SK-N-SH (cell line): ENCODE data around the gene WDR64. TPM values are rescaled to one million over a fixed set of nuclear protein-coding genes. Genes with fewer than 3 reads are reported as not detected.

Experiments
- CTCF ChIA-PET: fragments of 300-600, 350-600 bp; formaldehyde crosslinking; extraction: SDS; loops from one replicate; lab custom pipeline; 2021; lab: Yijun Ruan, JAX
- POLR2A ChIA-PET: fragments of 350-600 bp; sonication (Branson Sonifier 250); formaldehyde crosslinking; extraction: SDS; loops from one replicate; lab custom pipeline; 2020; ENCODE audit warnings: antibody characterized with exemption, inconsistent platforms; lab: Yijun Ruan, JAX
- DNase-seq: peaks from one replicate; pipeline ENCODE4 v3.0.0; 2012
- H2AFZ ChIP-seq: fragments of 200-600 bp; sonication (generic); 2 replicates; pipeline ENCODE4 v1.8.1; 2016; ENCODE audit warnings: antibody characterized with exemption, mild to moderate bottlenecking, low read depth
- H3F3A ChIP-seq: fragments of 200-600 bp; sonication (generic); replicated peaks from 2 replicates; pipeline ENCODE3; 2016; ENCODE audit warnings: antibody characterized with exemption, mild to moderate bottlenecking; ENCODE audit not compliant: insufficient read depth
- H3K27ac ChIP-seq, 2 experiments: fragments of 200-500 bp in 1 of 2; fragments of 200-600 bp in 1 of 2; sonication (Bioruptor generic) in 1 of 2; sonication (generic), shearing (Covaris generic) in 1 of 2; 2 replicates each; pipeline versions ENCODE4 v1.5.1 to v1.6.1; 2014 to 2016; ENCODE audit warnings: low read depth in 2 of 2, inconsistent platforms in 1 of 2, low read length in 1 of 2, mild to moderate bottlenecking in 1 of 2, mixed read lengths in 1 of 2
- H3K27me3 ChIP-seq: fragments of 200-600 bp; sonication (generic), shearing (Covaris generic); 2 replicates; pipeline ENCODE4 v1.6.1; 2016; ENCODE audit warnings: mixed run types; ENCODE audit not compliant: insufficient read depth
- H3K36me3 ChIP-seq, 2 experiments: fragments of 200-500 bp in 1 of 2; fragments of 200-600 bp in 1 of 2; sonication (Bioruptor generic) in 1 of 2; sonication (generic) in 1 of 2; replicated peaks in 1 of 2; 2 replicates each; pipeline versions ENCODE3 to v1.5.1; 2014 to 2016; ENCODE audit warnings: low read length in 1 of 2, mild to moderate bottlenecking in 1 of 2; ENCODE audit not compliant: insufficient read depth in 2 of 2, control insufficient read depth in 1 of 2
- H3K4me1 ChIP-seq, 2 experiments: fragments of 200-500 bp in 1 of 2; fragments of 200-600 bp in 1 of 2; sonication (Bioruptor generic) in 1 of 2; sonication (generic), shearing (Covaris generic) in 1 of 2; 2 replicates each; pipeline versions ENCODE4 v1.5.1 to v1.6.1; 2014 to 2016; ENCODE audit warnings: low read depth in 1 of 2, low read length in 1 of 2, mixed run types in 1 of 2; ENCODE audit not compliant: insufficient read depth in 2 of 2, control insufficient read depth in 1 of 2
- H3K4me2 ChIP-seq: fragments of 200-600 bp; sonication (generic), shearing (Covaris generic); 2 replicates; pipeline ENCODE4 v1.6.1; 2017; ENCODE audit warnings: mixed run types
- H3K4me3 ChIP-seq, 2 experiments: fragments of 200-500 bp in 1 of 2; fragments of 200-600 bp in 1 of 2; sonication (Bioruptor generic) in 1 of 2; sonication (generic), shearing (Covaris generic) in 1 of 2; 2 replicates each; pipeline versions ENCODE4 v1.5.1 to v1.8.1; 2014 to 2016; ENCODE audit warnings: low read depth in 2 of 2, inconsistent platforms in 1 of 2, low read length in 1 of 2, mild to moderate bottlenecking in 1 of 2, mixed read lengths in 1 of 2, moderate library complexity in 1 of 2
- H3K79me2 ChIP-seq: fragments of 200-600 bp; sonication (generic); 2 replicates; pipeline ENCODE4 v1.8.1; 2017; ENCODE audit warnings: mild to moderate bottlenecking; ENCODE audit not compliant: insufficient read depth
- H3K9ac ChIP-seq: fragments of 200-600 bp; sonication (generic); 2 replicates; pipeline ENCODE4 v1.6.1; 2017; ENCODE audit warnings: mixed run types
- H3K9me2 ChIP-seq: fragments of 200-600 bp; sonication (generic); 2 replicates; pipeline ENCODE4 v1.6.1; 2017; ENCODE audit warnings: mixed run types
- H3K9me3 ChIP-seq: fragments of 200-600 bp; sonication (generic); 2 replicates; pipeline ENCODE4 v1.6.1; 2017; ENCODE audit warnings: mixed run types, mild to moderate bottlenecking, moderate library complexity
- H4K20me1 ChIP-seq: fragments of 200-600 bp; sonication (generic); 2 replicates; pipeline ENCODE4 v1.6.1; 2017; ENCODE audit warnings: mild to moderate bottlenecking, mixed run types; ENCODE audit not compliant: insufficient read depth
- ELF1 ChIP-seq: IDR thresholded peaks from 2 replicates; pipeline ENCODE4 v1.4.0; 2012
- FOSL2 ChIP-seq: IDR thresholded peaks from 2 replicates; pipeline ENCODE4 v1.4.0; 2012; ENCODE audit warnings: low read depth, mild to moderate bottlenecking, moderate library complexity, borderline replicate concordance
- FOXJ3 ChIP-seq: sonication (generic); formaldehyde crosslinking; IDR thresholded peaks from 2 replicates; pipeline ENCODE4 v1.5.1; 2020; ENCODE audit warnings: mild to moderate bottlenecking, missing genetic modification reagents
- FOXM1 ChIP-seq: IDR thresholded peaks from 2 replicates; pipeline ENCODE4 v1.4.0; 2012; ENCODE audit warnings: low read depth, mild to moderate bottlenecking
- GABPA ChIP-seq: IDR thresholded peaks from 2 replicates; pipeline ENCODE4 v1.4.0; 2012; ENCODE audit warnings: low read depth, mild to moderate bottlenecking
- GATA2 ChIP-seq: sonication (generic); formaldehyde crosslinking; IDR thresholded peaks from 2 replicates; pipeline ENCODE4 v1.5.0; 2020; ENCODE audit warnings: mild to moderate bottlenecking, missing genetic modification reagents
- JUND ChIP-seq: IDR thresholded peaks from 2 replicates; pipeline ENCODE4 v1.4.0; 2012
- NFIC ChIP-seq: IDR thresholded peaks from 2 replicates; pipeline ENCODE4 v1.4.0; 2012; ENCODE audit warnings: borderline replicate concordance
- NRF1 ChIP-seq: IDR thresholded peaks from 2 replicates; pipeline ENCODE4 v1.6.1; 2012; ENCODE audit warnings: low read depth, mild to moderate bottlenecking, low read length
- PBX3 ChIP-seq: IDR thresholded peaks from 2 replicates; pipeline ENCODE4; 2012
- RXRA ChIP-seq: IDR thresholded peaks from 2 replicates; pipeline ENCODE4 v1.4.0; 2012; ENCODE audit warnings: low read depth, mild to moderate bottlenecking, borderline replicate concordance
- SIN3A ChIP-seq: IDR thresholded peaks from 2 replicates; pipeline ENCODE4 v1.6.1; 2012; ENCODE audit warnings: low read depth, mild to moderate bottlenecking, low read length, moderate library complexity, borderline replicate concordance
- SMC3 ChIP-seq: IDR thresholded peaks from 2 replicates; pipeline ENCODE4 v1.6.1; 2012; ENCODE audit warnings: low read depth, low read length, improper control_type of control experiment
- YY1 ChIP-seq: IDR thresholded peaks from 2 replicates; pipeline ENCODE4 v1.4.0; 2012; ENCODE audit warnings: low read depth, mild to moderate bottlenecking
- WGBS: methylation state at CpG from one replicate; pipeline ENCODE4 v1.1.6; 2017; ENCODE audit warnings: low lambda C conversion rate; 5-methylcytosine and 5-hydroxymethylcytosine counted together
- polyA plus RNA-seq, 3 experiments: library from polyadenylated mRNA; depleted of rRNA; stranded (reverse); fragments of >200 nt; gene quantifications; 2 replicates each; pipeline ENCODE4 v1.2.3, GENCODE V29; 2012
- TF ChIP-seq, protein P1 (sequence below): IDR thresholded peaks from 2 replicates; pipeline ENCODE4 v1.4.0; 2012; ENCODE audit warnings: low read depth, borderline replicate concordance

The WDR64 gene
- polyA plus RNA-seq, 1 of the 3 experiments (the other 2 are of a cell fraction), result not detected

DNA sequence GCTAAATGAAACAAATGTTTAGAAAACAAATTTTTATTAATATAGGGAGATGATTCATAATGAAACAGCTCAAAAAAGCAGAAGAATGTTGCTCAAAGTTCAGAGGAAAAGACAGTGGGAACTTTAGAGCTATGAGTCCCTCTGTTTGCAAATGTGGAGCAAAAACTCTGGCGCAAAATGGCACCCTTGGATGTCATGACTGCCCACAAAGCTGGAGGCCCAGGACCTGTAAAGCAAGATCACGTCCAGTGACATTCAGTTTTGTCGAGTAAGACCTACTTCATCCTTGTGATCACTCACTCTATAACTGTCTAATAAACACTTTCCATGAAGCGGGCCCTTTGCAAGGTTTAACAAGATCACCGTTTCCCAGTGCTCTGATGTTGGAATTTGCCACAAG, 186.8 kb downstream of the WDR64 start:
- no peak overlapping the region for H2AFZ ChIP-seq
- ChIA-PET POLR2A (interaction anchor here (1.0 kb wide), 1 partner anchor 9 kb away, joined by 3 read pairs; the partner anchor contains the start of gene EXO1), CTCF (interaction anchor here (0.6 to 1.5 kb wide), 4 partner anchors 9 to 309 kb away, joined by 3 to 5 read pairs (median 4); partner anchors contain the start of gene EXO1)
- H3K27me3 ChIP-seq, result no peaks in the 10 kb centered on the region
- no peaks in the 10 kb centered on the region for H3K9me3 ChIP-seq
- no peak overlapping the region for H3K4me2 ChIP-seq
- no peak overlapping the region for H3K27ac ChIP-seq
- no peak overlapping the region for H3K9ac ChIP-seq
- no peak for DNase-seq
- no peaks in the 10 kb centered on the region for H3K36me3 ChIP-seq
- H3F3A ChIP-seq, result peaks cover 5% of the 10 kb centered on the region
- no peaks in the 10 kb centered on the region for H3K9me2 ChIP-seq
- no peak overlapping the region for H3K4me3 ChIP-seq
- H4K20me1 ChIP-seq, result no peaks in the 10 kb centered on the region
- 94% methylated on average over 5 of the region's 5 CpGs for WGBS
- H3K79me2 ChIP-seq, result no peaks in the 10 kb centered on the region
- H3K4me1 ChIP-seq, result no peaks in the 10 kb centered on the region; a peak in 1 of 4 replicates
- TF ChIP-seq, protein P1, sequence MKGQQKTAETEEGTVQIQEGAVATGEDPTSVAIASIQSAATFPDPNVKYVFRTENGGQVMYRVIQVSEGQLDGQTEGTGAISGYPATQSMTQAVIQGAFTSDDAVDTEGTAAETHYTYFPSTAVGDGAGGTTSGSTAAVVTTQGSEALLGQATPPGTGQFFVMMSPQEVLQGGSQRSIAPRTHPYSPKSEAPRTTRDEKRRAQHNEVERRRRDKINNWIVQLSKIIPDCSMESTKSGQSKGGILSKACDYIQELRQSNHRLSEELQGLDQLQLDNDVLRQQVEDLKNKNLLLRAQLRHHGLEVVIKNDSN, result no peak
- TF ChIP-seq RXRA, result no peak
- TF ChIP-seq GATA2 (CRISPR knock-in tag), result no peak
- TF ChIP-seq NFIC, result no peak
- TF ChIP-seq YY1, result no peak
- no peak for TF ChIP-seq SIN3A
- no peak for TF ChIP-seq GABPA
- TF ChIP-seq PBX3, result no peak
- TF ChIP-seq, all 33 proteins: peak for 0

GRCh38 chr1:241839369-241839979, 187.4 kb downstream of the WDR64 start:
- ChIA-PET CTCF (interaction anchor here (0.6 to 6.2 kb wide), 5 partner anchors 8 to 310 kb away, joined by 3 to 23 read pairs (median 4); partner anchors contain the start of gene EXO1), POLR2A (interaction anchor here (1.0 kb wide), 1 partner anchor 9 kb away, joined by 3 read pairs; the partner anchor contains the start of gene EXO1)
- no peaks in the 10 kb centered on the region for H3K79me2 ChIP-seq
- 84% methylated on average over 6 of the region's 6 CpGs for WGBS
- H3K27me3 ChIP-seq, result no peaks in the 10 kb centered on the region
- H3K9me3 ChIP-seq, result no peaks in the 10 kb centered on the region
- peaks cover 5% of the 10 kb centered on the region for H3F3A ChIP-seq
- no peak overlapping the region for H3K4me2 ChIP-seq
- H4K20me1 ChIP-seq, result no peaks in the 10 kb centered on the region
- no peaks in the 10 kb centered on the region for H3K9me2 ChIP-seq
- no peak overlapping the region for H3K27ac ChIP-seq
- no peaks in the 10 kb centered on the region; a peak in 1 of 4 replicates for H3K4me1 ChIP-seq
- no peak for TF ChIP-seq RXRA
- no peak for TF ChIP-seq SMC3
- no peak for TF ChIP-seq GATA2 (CRISPR knock-in tag)
- TF ChIP-seq FOSL2, result no peak
- no peak for TF ChIP-seq FOXM1
- no peak for TF ChIP-seq SIN3A
- TF ChIP-seq NRF1, result no peak
- TF ChIP-seq FOXJ3 (CRISPR knock-in tag), result no peak
- TF ChIP-seq YY1, result no peak
- TF ChIP-seq ELF1, result no peak
- TF ChIP-seq NFIC, result no peak
- TF ChIP-seq JUND, result no peak
- no peaks in the 10 kb centered on the region for H3K36me3 ChIP-seq
- no peak overlapping the region for H3K4me3 ChIP-seq
- no peak overlapping the region for H2AFZ ChIP-seq
- no peak for DNase-seq
- no peak overlapping the region for H3K9ac ChIP-seq
